Stimulated activated naive CD4-positive, alpha-beta T cell (primary cell): Measurements from ENCODE around the gene MFF.
"Not testable (repeated sequence)": the region's sequence is repeated elsewhere in the genome, so short reads cannot be mapped to it uniquely, and the experiment has no call there.

ENCODE experiments used
- DNase-seq, 6 experiments: peaks; one replicate each; lab custom pipeline; 2025; lab: John Stamatoyannopoulos, UW

The MFF gene

GRCh38 chr2:227335713-227336112 lies 10.7 kb downstream of the MFF start:
- no peak for DNase-seq

- no peak for DNase-seq
These were observed 12.4 kb downstream of the MFF start for GRCh38 chr2:227337442-227337841.

- DNase-seq = no peak
These were observed 14.1 kb downstream of the MFF start for GRCh38 chr2:227339098-227339599.

GRCh38 chr2:227340106-227340505 lies 15.1 kb downstream of the MFF start:
- DNase-seq = no peak

- DNase-seq = no peak
These were observed 16.5 kb downstream of the MFF start for GRCh38 chr2:227341553-227341952.

GRCh38 chr2:227344231-227344630 lies 19.2 kb downstream of the MFF start:
- no peak for DNase-seq

- no peak for DNase-seq
These were observed 22.1 kb downstream of the MFF start for GRCh38 chr2:227347117-227347516.

- no peak for DNase-seq
These were observed 23.3 kb downstream of the MFF start for GRCh38 chr2:227348324-227348723.

GRCh38 chr2:227349989-227350612 lies 25.1 kb downstream of the MFF start:
- no peak for DNase-seq

GRCh38 chr2:227351639-227352038 lies 26.6 kb downstream of the MFF start:
- DNase-seq = no peak

GRCh38 chr2:227360351-227360750 lies 35.3 kb downstream of the MFF start:
- no peak for DNase-seq

GRCh38 chr2:227363756-227364155 lies 38.7 kb downstream of the MFF start:
- peak in 2 of 6 experiments; percentile 15 for DNase-seq

GRCh38 chr2:227364585-227365263 lies 39.7 kb downstream of the MFF start:
- not testable (repeated sequence) for DNase-seq

- DNase-seq = no peak
These were observed 40.8 kb downstream of the MFF start for GRCh38 chr2:227365833-227366232.

GRCh38 chr2:227366769-227367426 lies 41.8 kb downstream of the MFF start:
- no peak for DNase-seq

GRCh38 chr2:227367427-227367795 lies 42.4 kb downstream of the MFF start:
- DNase-seq = no peak

GRCh38 chr2:227368574-227368973 lies 43.5 kb downstream of the MFF start:
- DNase-seq = no peak

GRCh38 chr2:227370092-227370491 lies 45.0 kb downstream of the MFF start:
- no peak for DNase-seq

GRCh38 chr2:227370791-227371312 lies 45.8 kb downstream of the MFF start:
- DNase-seq = no peak

- no peak for DNase-seq
These were observed 48.3 kb downstream of the MFF start for GRCh38 chr2:227373389-227373788.

GRCh38 chr2:227374158-227374557 lies 49.1 kb downstream of the MFF start:
- DNase-seq = no peak

GRCh38 chr2:227376656-227377396 lies 51.8 kb downstream of the MFF start:
- DNase-seq = no peak
